ENCODE data around the gene CCDC57.
A peak's percentile ranks its signal among the peaks of the same experiment; 100 is the strongest.
"Not testable (repeated sequence)": the region's sequence is repeated elsewhere in the genome, so short reads cannot be mapped to it uniquely, and the experiment has no call there.

The CCDC57 gene

GRCh38 chr17:82175951-82176350 is 36.7 kb downstream of the CCDC57 start:
- DNase-seq (ENCODE audit: low spot score), result no peak

- no peak for DNase-seq (ENCODE audit: low spot score)
These were observed 37.4 kb downstream of the CCDC57 start for GRCh38 chr17:82175201-82175600.

- not testable (repeated sequence) for DNase-seq (ENCODE audit: low spot score)
These were observed 38.4 kb downstream of the CCDC57 start for GRCh38 chr17:82174042-82174857.

- DNase-seq (ENCODE audit: low spot score), result no peak
These were observed 39.1 kb downstream of the CCDC57 start for GRCh38 chr17:82173351-82174041.

- no peak for DNase-seq (ENCODE audit: low spot score)
These were observed 40.0 kb downstream of the CCDC57 start for GRCh38 chr17:82172486-82173160.

GRCh38 chr17:82171750-82172375 is 40.8 kb downstream of the CCDC57 start:
- DNase-seq (ENCODE audit: low spot score), result no peak

GRCh38 chr17:82170412-82170961 is 42.2 kb downstream of the CCDC57 start:
- DNase-seq (ENCODE audit: low spot score), result no peak

- no peak for DNase-seq (ENCODE audit: low spot score)
These were observed 44.1 kb downstream of the CCDC57 start for GRCh38 chr17:82168568-82168967.

- DNase-seq (ENCODE audit: low spot score), result no peak
These were observed 45.6 kb downstream of the CCDC57 start for GRCh38 chr17:82167028-82167427.

- DNase-seq (ENCODE audit: low spot score), result no peak
These were observed 47.8 kb downstream of the CCDC57 start for GRCh38 chr17:82164853-82165252.

GRCh38 chr17:82161216-82161615 is 51.4 kb downstream of the CCDC57 start:
- no peak for DNase-seq (ENCODE audit: low spot score)

GRCh38 chr17:82160075-82160474 is 52.6 kb downstream of the CCDC57 start:
- no peak for DNase-seq (ENCODE audit: low spot score)

- no peak for DNase-seq (ENCODE audit: low spot score)
These were observed 53.8 kb downstream of the CCDC57 start for GRCh38 chr17:82158825-82159224.

- no peak for DNase-seq (ENCODE audit: low spot score)
These were observed 55.3 kb downstream of the CCDC57 start for GRCh38 chr17:82157046-82158035.

GRCh38 chr17:82156284-82156925 is 56.2 kb downstream of the CCDC57 start:
- no peak for DNase-seq (ENCODE audit: low spot score)

- DNase-seq (ENCODE audit: low spot score), result no peak
These were observed 57.0 kb downstream of the CCDC57 start for GRCh38 chr17:82155606-82156005.

- DNase-seq (ENCODE audit: low spot score), result no peak
These were observed 57.7 kb downstream of the CCDC57 start for GRCh38 chr17:82154881-82155331.

- peak; percentile 77 for DNase-seq (ENCODE audit: low spot score)
These were observed 58.8 kb downstream of the CCDC57 start for GRCh38 chr17:82153745-82154375.

- DNase-seq (ENCODE audit: low spot score), result no peak
These were observed 59.3 kb downstream of the CCDC57 start for GRCh38 chr17:82153295-82153691.

All from hematopoietic multipotent progenitor cell treated with erythropoietin and hydrocortisone succinate and interleukin-3 and kit ligand, for 15 days (in vitro differentiated cells).